Calu3 (cell line): ENCODE results near the gene CXCL1. TPM values are rescaled to one million over a fixed set of nuclear protein-coding genes. Genes with fewer than 3 reads are reported as not detected.

Source experiments
- BruUV-seq: library from RNA; stranded (reverse); fragments of 400-500 nt; replicated peaks from 2 replicates; lab custom pipeline; 2021; lab: Mats Ljungman, UMichigan
- CTCF ChIA-PET: fragments of 300-600 bp; sonication (Branson Sonifier 250); formaldehyde crosslinking; loops from one replicate; lab custom pipeline; 2022; ENCODE audit warnings: antibody characterized with exemption; lab: Charles Lee
- DNase-seq: peaks from one replicate; pipeline ENCODE4 v3.0.0; 2022
- H3K27ac Mint-ChIP-seq: one replicate; pipeline ENCODE4 v1.8.0; 2022; ENCODE audit warnings: mixed read lengths; ENCODE audit not compliant: unreplicated experiment
- H3K27me3 Mint-ChIP-seq: one replicate; pipeline ENCODE4 v1.8.0; 2022; ENCODE audit warnings: mixed read lengths; ENCODE audit not compliant: unreplicated experiment
- H3K36me3 Mint-ChIP-seq: one replicate; pipeline ENCODE4 v1.8.0; 2022; ENCODE audit warnings: mild to moderate bottlenecking, moderate library complexity, mixed read lengths; ENCODE audit not compliant: insufficient read depth, unreplicated experiment
- H3K4me1 Mint-ChIP-seq: one replicate; pipeline ENCODE4 v1.8.0; 2022; ENCODE audit warnings: mild to moderate bottlenecking, low read depth, mixed read lengths; ENCODE audit not compliant: unreplicated experiment
- H3K4me3 Mint-ChIP-seq: one replicate; pipeline ENCODE4 v1.8.0; 2022; ENCODE audit warnings: mild to moderate bottlenecking, low read depth, moderate library complexity, mixed read lengths; ENCODE audit not compliant: unreplicated experiment
- H3K9me3 Mint-ChIP-seq: one replicate; pipeline ENCODE4 v1.8.0; 2022; ENCODE audit warnings: low read depth, mixed read lengths; ENCODE audit not compliant: unreplicated experiment
- intact Hi-C: fragments of 100-400 bp; cut with micrococcal nuclease; formaldehyde crosslinking; loops from one replicate; pipeline ENCODE4 v1.10.0; 2022; ENCODE audit not compliant: unreplicated experiment
- total RNA-seq: library from RNA; stranded (reverse); gene quantifications from 2 replicates; pipeline ENCODE4 v1.2.3, GENCODE V29; 2022
- TF ChIP-seq, protein P1 (sequence below): fragments of 200-600 bp; IDR thresholded peaks from one replicate; pipeline ENCODE4 v1.8.0; 2022; ENCODE audit warnings: antibody characterized with exemption; ENCODE audit not compliant: unreplicated experiment

Gene CXCL1
- total RNA-seq, 1 experiment from 2014 or later = 414 TPM

DNA sequence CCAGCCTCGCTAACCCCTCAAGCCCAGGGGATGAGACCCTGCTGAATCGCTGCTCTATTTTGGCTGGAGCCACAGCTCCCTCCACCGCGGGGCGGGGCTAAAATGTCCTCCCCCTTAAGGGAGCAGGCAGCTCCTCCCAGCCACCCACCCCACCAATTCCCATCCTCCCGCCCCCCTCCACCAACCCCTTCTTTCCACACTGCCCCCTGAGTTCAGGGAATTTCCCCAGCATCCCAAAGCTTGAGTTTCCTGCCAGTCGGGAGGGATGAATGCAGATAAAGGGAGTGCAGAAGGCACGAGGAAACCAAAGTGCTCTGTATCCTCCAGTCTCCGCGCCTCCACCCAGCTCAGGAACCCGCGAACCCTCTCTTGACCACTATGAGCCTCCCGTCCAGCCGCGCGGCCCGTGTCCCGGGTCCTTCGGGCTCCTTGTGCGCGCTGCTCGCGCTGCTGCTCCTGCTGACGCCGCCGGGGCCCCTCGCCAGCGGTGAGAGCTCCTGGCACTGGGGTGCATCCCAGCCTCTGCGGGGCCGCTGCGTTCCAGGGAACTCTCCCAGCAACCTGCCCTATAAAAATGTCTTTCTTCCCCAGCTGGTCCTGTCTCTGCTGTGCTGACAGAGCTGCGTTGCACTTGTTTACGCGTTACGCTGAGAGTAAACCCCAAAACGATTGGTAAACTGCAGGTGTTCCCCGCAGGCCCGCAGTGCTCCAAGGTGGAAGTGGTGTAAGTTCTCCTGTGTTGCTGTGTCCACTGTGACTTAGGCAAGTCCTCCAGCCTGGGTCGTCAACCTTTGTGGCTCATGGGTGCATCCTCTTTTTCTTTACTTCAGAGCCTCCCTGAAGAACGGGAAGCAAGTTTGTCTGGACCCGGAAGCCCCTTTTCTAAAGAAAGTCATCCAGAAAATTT, 32.6 kb upstream of the CXCL1 start, which contains the start of gene CXCL6:
CXCL6 (plus strand) TSS at position 306 of the 907 bp plus-strand sequence; CDS start at position 379, 73 bp downstream.
- TF ChIP-seq, protein P1, sequence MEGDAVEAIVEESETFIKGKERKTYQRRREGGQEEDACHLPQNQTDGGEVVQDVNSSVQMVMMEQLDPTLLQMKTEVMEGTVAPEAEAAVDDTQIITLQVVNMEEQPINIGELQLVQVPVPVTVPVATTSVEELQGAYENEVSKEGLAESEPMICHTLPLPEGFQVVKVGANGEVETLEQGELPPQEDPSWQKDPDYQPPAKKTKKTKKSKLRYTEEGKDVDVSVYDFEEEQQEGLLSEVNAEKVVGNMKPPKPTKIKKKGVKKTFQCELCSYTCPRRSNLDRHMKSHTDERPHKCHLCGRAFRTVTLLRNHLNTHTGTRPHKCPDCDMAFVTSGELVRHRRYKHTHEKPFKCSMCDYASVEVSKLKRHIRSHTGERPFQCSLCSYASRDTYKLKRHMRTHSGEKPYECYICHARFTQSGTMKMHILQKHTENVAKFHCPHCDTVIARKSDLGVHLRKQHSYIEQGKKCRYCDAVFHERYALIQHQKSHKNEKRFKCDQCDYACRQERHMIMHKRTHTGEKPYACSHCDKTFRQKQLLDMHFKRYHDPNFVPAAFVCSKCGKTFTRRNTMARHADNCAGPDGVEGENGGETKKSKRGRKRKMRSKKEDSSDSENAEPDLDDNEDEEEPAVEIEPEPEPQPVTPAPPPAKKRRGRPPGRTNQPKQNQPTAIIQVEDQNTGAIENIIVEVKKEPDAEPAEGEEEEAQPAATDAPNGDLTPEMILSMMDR = no peak
- H3K27ac Mint-ChIP-seq = peak within 1 kb of the TSS; percentile 19
- no peaks in the 10 kb centered on the region for H3K27me3 Mint-ChIP-seq
- H3K36me3 Mint-ChIP-seq = peaks cover 27% of the 10 kb centered on the region
- CTCF ChIA-PET = interaction anchor here (0.6 to 0.8 kb wide), 4 partner anchors 28 to 208 kb away, joined by 3 to 4 read pairs (median 4); no protein-coding TSS in a partner anchor
- TSS peak; percentile 83 for BruUV-seq
- DNase-seq = peak; percentile 56
- intact Hi-C loops = no loop called here
- H3K4me3 Mint-ChIP-seq = peak within 1 kb of the TSS; percentile 75
- peaks cover 2% of the 10 kb centered on the region for H3K9me3 Mint-ChIP-seq
- H3K4me1 Mint-ChIP-seq = peaks cover 14% of the 10 kb centered on the region

GRCh38 chr4:73839071-73839470, 30.1 kb upstream of the CXCL1 start:
- H3K4me3 Mint-ChIP-seq = peak overlapping the region; percentile 64
- H3K9me3 Mint-ChIP-seq = peaks cover 2% of the 10 kb centered on the region
- DNase-seq = no peak
- H3K27ac Mint-ChIP-seq = peak overlapping the region; percentile 68
- H3K27me3 Mint-ChIP-seq = no peaks in the 10 kb centered on the region
- CTCF ChIA-PET = no interaction called here
- H3K36me3 Mint-ChIP-seq = peaks cover 28% of the 10 kb centered on the region
- intact Hi-C loops = loop anchor here (2.0 kb wide), 1 partner anchor 26 kb away; no protein-coding TSS in a partner anchor
- TF ChIP-seq, protein P1 = no peak
- BruUV-seq = no TSS peak
- peaks cover 26% of the 10 kb centered on the region for H3K4me1 Mint-ChIP-seq

- Mint-ChIP-seq H3K36me3 (peaks cover 28% of the 10 kb centered on the region), H3K27ac (peak overlapping the region; percentile 68), H3K4me1 (peaks cover 30% of the 10 kb centered on the region), H3K4me3 (peak overlapping the region; percentile 64), H3K9me3 (peaks cover 2% of the 10 kb centered on the region), H3K27me3 (no peaks in the 10 kb centered on the region)
- BruUV-seq = no TSS peak
- no peak for DNase-seq
- TF ChIP-seq, protein P1 = no peak
- intact Hi-C loops = loop anchor here (2.0 kb wide), 1 partner anchor 25 kb away; no protein-coding TSS in a partner anchor
- CTCF ChIA-PET = no interaction called here
Observed at GRCh38 chr4:73839715-73840114, 29.5 kb upstream of the CXCL1 start.

DNA sequence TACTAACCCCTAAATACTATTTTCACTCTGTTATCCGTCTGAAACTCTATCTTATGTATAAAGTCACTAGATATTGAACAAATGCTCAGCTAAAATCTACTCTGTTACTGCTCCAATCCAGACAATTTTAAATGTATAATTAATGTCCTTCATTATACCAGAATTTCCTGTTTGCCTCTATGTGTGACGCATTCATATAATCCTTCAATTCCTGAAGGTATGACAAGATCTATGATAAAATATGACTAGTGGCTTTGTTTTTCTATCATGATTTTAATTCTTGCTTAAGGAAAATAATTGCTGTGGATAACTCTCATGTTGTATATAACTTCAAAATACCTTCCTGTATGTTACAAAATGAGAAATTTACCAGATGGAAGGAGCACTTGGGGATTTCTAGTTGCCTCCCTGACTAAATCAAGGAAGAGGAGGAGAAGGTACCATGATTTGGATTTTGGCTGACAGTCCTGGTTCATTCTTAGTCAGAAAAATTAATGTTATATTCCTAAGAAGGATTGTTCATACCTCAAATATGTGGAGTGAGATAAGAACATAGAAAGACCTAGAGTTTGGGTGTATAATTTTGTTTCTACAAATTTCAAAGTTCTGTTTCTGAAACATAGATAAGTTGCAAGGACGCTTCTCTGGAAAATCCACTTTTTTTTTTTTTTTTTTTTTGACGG, 27.8 kb upstream of the CXCL1 start:
- no peak for DNase-seq
- intact Hi-C loops = no loop called here
- no peak overlapping the region for H3K4me3 Mint-ChIP-seq
- H3K27me3 Mint-ChIP-seq = no peaks in the 10 kb centered on the region
- peak overlapping the region; percentile 56 for H3K27ac Mint-ChIP-seq
- peaks cover 34% of the 10 kb centered on the region for H3K4me1 Mint-ChIP-seq
- CTCF ChIA-PET = interaction anchor here (0.7 kb wide), 2 partner anchors 10 to 57 kb away, joined by 4 to 6 read pairs; no protein-coding TSS in a partner anchor
- peaks cover 2% of the 10 kb centered on the region for H3K9me3 Mint-ChIP-seq
- peaks cover 27% of the 10 kb centered on the region for H3K36me3 Mint-ChIP-seq
- no TSS peak for BruUV-seq
- TF ChIP-seq, protein P1 = no peak
